Ascending aorta (tissue), 2 donors: Measurements from ENCODE around the gene GABRB2. TPM values are rescaled to one million over a fixed set of nuclear protein-coding genes. Genes with fewer than 3 reads are reported as not detected.

Source experiments
- DNase-seq, 2 donors: peaks; one replicate each; pipeline ENCODE4 v3.0.0-alpha.2; 2019; ENCODE audit warnings: low spot score in 2 of 2
- H3K27ac ChIP-seq, 2 donors: fragments of 200-600 bp; sonication (generic); one replicate each; pipeline ENCODE4 v1.5.1; 2016 to 2017; ENCODE audit warnings: mild to moderate bottlenecking in 1 of 2
- H3K27me3 ChIP-seq: fragments of 200-600 bp; sonication (generic); one replicate; pipeline ENCODE4 v1.5.1; 2017
- H3K36me3 ChIP-seq, 2 donors: fragments of 200-600 bp; sonication (generic); one replicate each; pipeline ENCODE4 v1.5.1; 2016
- H3K4me1 ChIP-seq, 2 donors: fragments of 200-600 bp; sonication (generic); one replicate each; pipeline ENCODE4 v1.5.1; 2016 to 2017; ENCODE audit warnings: mild to moderate bottlenecking in 1 of 2
- H3K4me3 ChIP-seq, 2 donors: fragments of 200-600 bp; sonication (generic); one replicate each; pipeline ENCODE4 v1.5.1; 2016 to 2017; ENCODE audit warnings: mild to moderate bottlenecking in 1 of 2
- H3K9me3 ChIP-seq, 2 donors: fragments of 200-600 bp; sonication (generic); one replicate each; pipeline ENCODE4 v1.5.1; 2016
- CTCF ChIP-seq, 3 experiments: fragments of 200-600 bp in 2 of 3; fragments of 450-650 bp in 1 of 3; sonication (generic) in 2 of 3; IDR thresholded peaks; one replicate each; pipeline ENCODE4 v1.5.1; 2016 to 2019; ENCODE audit warnings: antibody characterized with exemption in 3 of 3, mild to moderate bottlenecking in 1 of 3, moderate library complexity in 1 of 3
- intact Hi-C: fragments of 100-400 bp; cut with DNase I; formaldehyde crosslinking; loops from one replicate; pipeline ENCODE4 v1.15.1; 2023
- total RNA-seq: library from RNA; depleted of rRNA; stranded (reverse); fragments of >200 nt; gene quantifications from one replicate; pipeline ENCODE4 v1.1.0, GENCODE V29; 2016

The GABRB2 gene
- total RNA-seq, 1 donor from 2014 or later, result 0.21 TPM

DNA sequence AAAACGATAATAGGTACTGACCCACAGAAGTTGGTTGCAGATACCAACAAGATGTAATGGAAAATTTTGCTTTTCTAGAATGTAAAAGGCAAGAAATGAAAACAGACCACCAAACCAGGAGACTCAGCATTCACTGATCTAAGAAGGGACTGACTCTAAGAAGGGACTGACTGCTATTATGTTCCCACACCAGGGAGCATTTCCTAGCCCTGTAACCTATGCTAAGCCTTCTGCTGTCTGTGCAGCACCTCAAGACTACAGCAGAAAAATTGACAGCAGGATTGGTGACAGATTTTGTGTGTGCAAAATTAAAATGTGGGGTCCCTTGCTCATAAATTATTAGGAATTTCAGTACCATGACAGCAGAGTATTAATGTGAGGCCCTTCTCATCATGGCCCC lies 154.8 kb downstream of the GABRB2 start:
- intact Hi-C loops, result no loop called here
- no peak for TF ChIP-seq CTCF (IDR thresholded peaks at IDR 0.05)
- no peak for DNase-seq
- Histone ChIP-seq H3K9me3 (no peaks in the 10 kb centered on the region), H3K36me3 (no peaks in the 10 kb centered on the region), H3K27me3 (no peaks in the 10 kb centered on the region), H3K4me3 (no peak overlapping the region), H3K27ac (no peak overlapping the region), H3K4me1 (no peaks in the 10 kb centered on the region)

DNA sequence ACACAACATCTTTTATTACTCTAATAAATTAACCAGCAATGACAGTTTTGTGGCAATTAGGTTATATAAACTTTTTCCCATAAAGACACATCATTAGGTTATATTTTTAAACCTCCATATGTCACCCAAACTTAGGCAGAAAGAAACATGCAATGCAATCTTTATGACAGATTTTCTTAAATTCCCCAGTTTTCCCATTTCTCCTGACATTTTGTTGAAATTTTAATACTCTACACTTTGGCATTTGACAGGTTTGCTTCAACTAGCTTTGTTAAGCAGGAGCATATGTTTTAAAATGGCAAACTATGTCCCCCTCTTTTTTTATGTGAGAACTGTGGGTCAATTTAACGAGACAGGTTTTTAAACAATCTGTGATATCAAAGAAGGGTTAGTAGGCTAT lies 155.5 kb downstream of the GABRB2 start:
- Histone ChIP-seq H3K4me3 (no peak overlapping the region), H3K4me1 (no peaks in the 10 kb centered on the region), H3K27ac (no peak overlapping the region), H3K9me3 (no peaks in the 10 kb centered on the region), H3K36me3 (no peaks in the 10 kb centered on the region), H3K27me3 (no peaks in the 10 kb centered on the region)
- intact Hi-C loops, result no loop called here
- no peak for TF ChIP-seq CTCF (IDR thresholded peaks at IDR 0.05)
- DNase-seq, result no peak

DNA sequence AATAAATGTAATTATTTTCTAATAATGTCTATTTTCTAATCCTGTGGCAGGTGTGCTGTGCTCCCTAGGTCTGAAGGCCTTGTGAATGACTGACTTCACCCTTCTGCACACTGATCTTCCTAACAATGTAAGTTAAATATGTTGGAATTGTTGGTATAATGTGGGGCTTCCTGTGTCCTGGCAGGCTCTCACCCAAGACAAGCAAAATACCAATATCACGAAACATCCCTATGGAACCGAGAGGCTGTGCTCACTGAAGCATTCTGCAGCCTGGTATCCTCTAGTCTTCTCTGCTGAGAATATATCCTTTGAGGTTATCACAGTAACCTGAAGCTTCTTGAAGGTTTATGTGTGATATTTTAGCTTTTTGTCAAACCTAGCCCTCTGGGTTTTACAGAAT lies 159.4 kb downstream of the GABRB2 start:
- Histone ChIP-seq H3K27me3 (no peaks in the 10 kb centered on the region), H3K36me3 (no peaks in the 10 kb centered on the region), H3K9me3 (no peaks in the 10 kb centered on the region), H3K4me1 (no peaks in the 10 kb centered on the region), H3K27ac (no peak overlapping the region), H3K4me3 (no peak overlapping the region)
- DNase-seq, result no peak
- TF ChIP-seq CTCF (IDR thresholded peaks at IDR 0.05), result no peak
- intact Hi-C loops, result no loop called here

DNA sequence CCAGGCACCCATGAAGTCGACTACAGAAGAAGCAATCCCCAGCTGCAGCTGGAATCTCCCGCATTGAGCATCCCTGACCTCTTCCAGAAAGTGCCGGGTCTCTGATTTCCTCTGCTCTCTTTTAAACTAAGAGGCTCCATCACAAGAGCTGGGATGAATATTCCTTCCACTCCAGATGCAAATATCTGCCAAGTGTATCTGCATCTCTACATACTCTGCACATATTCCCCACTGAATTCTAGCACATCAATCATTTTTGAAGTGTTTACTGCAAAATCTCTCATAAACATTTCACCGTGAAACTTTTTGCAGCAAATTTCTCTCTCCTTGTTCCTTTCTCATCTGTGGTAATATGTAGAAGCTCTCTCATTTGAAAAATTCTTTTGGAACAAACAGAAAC lies 161.5 kb downstream of the GABRB2 start:
- H3K4me1 ChIP-seq, result no peaks in the 10 kb centered on the region
- DNase-seq, result no peak
- H3K4me3 ChIP-seq, result no peak overlapping the region
- H3K36me3 ChIP-seq, result no peaks in the 10 kb centered on the region
- no peak for TF ChIP-seq CTCF (IDR thresholded peaks at IDR 0.05)
- intact Hi-C loops, result no loop called here
- no peaks in the 10 kb centered on the region for H3K9me3 ChIP-seq
- H3K27ac ChIP-seq, result no peak overlapping the region
- no peaks in the 10 kb centered on the region for H3K27me3 ChIP-seq

DNA sequence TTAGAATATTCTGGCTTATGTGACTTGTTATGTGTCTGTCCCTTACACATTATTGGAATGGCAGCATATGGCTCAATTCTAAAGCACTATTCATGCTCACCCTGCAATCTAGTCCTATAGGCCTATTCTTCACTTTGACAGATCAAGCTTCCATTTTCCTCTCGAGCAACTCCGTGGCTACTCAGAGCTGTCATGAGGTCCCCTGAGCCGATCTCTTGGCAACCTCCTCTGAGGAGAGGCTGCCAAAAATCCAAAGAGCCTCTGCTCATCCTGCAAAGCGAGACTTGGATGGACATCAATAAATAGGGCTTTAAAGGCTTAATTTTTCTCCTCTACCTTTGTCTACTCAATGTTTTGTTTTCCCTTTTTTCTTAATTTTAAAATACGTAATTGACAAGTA lies 163.8 kb downstream of the GABRB2 start:
- no peak for TF ChIP-seq CTCF (IDR thresholded peaks at IDR 0.05)
- intact Hi-C loops, result no loop called here
- no peak for DNase-seq
- H3K4me1 ChIP-seq, result no peaks in the 10 kb centered on the region
- no peaks in the 10 kb centered on the region for H3K36me3 ChIP-seq
- no peaks in the 10 kb centered on the region for H3K9me3 ChIP-seq
- H3K27me3 ChIP-seq, result no peaks in the 10 kb centered on the region
- no peak overlapping the region for H3K4me3 ChIP-seq
- H3K27ac ChIP-seq, result no peak overlapping the region

GRCh38 chr5:161380486-161380885 lies 166.0 kb downstream of the GABRB2 start:
- H3K4me3 ChIP-seq, result no peak overlapping the region
- TF ChIP-seq CTCF (IDR thresholded peaks at IDR 0.05), result no peak
- no peak overlapping the region for H3K27ac ChIP-seq
- no peaks in the 10 kb centered on the region for H3K36me3 ChIP-seq
- no peaks in the 10 kb centered on the region for H3K27me3 ChIP-seq
- H3K4me1 ChIP-seq, result no peaks in the 10 kb centered on the region
- intact Hi-C loops, result no loop called here
- no peaks in the 10 kb centered on the region for H3K9me3 ChIP-seq
- no peak for DNase-seq
